Natural killer cell (primary cell): ENCODE data around the gene FSCB. TPM values are rescaled to one million over a fixed set of nuclear protein-coding genes. Genes with fewer than 3 reads are reported as not detected.

Experiments
- ATAC-seq, 3 donors: fragments of 150-1000 bp in 2 of 3; fragments of 200-7000 bp in 1 of 3; cut with Tn5 transposase; 1 replicate in 1 of 3; 2 replicates in 2 of 3; pipeline ENCODE4 v1.10.0; 2021; ENCODE audit warnings: mild to moderate bottlenecking in 2 of 3, moderate library complexity in 2 of 3
- DNase-seq, 2 donors: peaks; one replicate each; pipeline versions ENCODE4 v3.0.0 to v3.0.0-alpha.2; 2013 to 2021; ENCODE audit warnings: mixed read lengths in 1 of 2
- H3K27ac ChIP-seq: one replicate; pipeline ENCODE4 v1.5.1; 2013; ENCODE audit warnings: mild to moderate bottlenecking, low read length
- H3K27me3 ChIP-seq: one replicate; pipeline ENCODE4 v1.6.1; 2013; ENCODE audit warnings: low read length; ENCODE audit not compliant: control insufficient read depth, insufficient read depth
- H3K36me3 ChIP-seq: one replicate; pipeline ENCODE4 v1.6.1; 2013; ENCODE audit warnings: low read length; ENCODE audit not compliant: control insufficient read depth, insufficient read depth
- H3K4me1 ChIP-seq: one replicate; pipeline ENCODE4 v1.6.1; 2013; ENCODE audit warnings: low read length; ENCODE audit not compliant: control insufficient read depth, insufficient read depth
- H3K4me3 ChIP-seq: one replicate; pipeline ENCODE4 v1.5.1; 2013; ENCODE audit warnings: low read length
- H3K9me3 ChIP-seq: one replicate; pipeline ENCODE4 v1.6.1; 2013; ENCODE audit warnings: low read length; ENCODE audit not compliant: control insufficient read depth, insufficient read depth
- H3K27ac Mint-ChIP-seq, 2 donors: one replicate each; pipeline ENCODE4 v1.8.0; 2022; ENCODE audit warnings: mild to moderate bottlenecking in 2 of 2, mixed read lengths in 2 of 2, moderate library complexity in 1 of 2
- H3K27me3 Mint-ChIP-seq, 2 donors: one replicate each; pipeline ENCODE4 v1.8.0; 2022; ENCODE audit warnings: low read depth in 2 of 2, mixed read lengths in 2 of 2
- H3K36me3 Mint-ChIP-seq: one replicate; pipeline ENCODE4 v1.8.0; 2022; ENCODE audit warnings: mixed read lengths
- H3K4me1 Mint-ChIP-seq, 2 donors: one replicate each; pipeline ENCODE4 v1.8.0; 2022; ENCODE audit warnings: mixed read lengths in 2 of 2
- H3K4me3 Mint-ChIP-seq: one replicate; pipeline ENCODE4 v1.8.0; 2022; ENCODE audit warnings: mild to moderate bottlenecking, moderate library complexity, mixed read lengths
- H3K9me3 Mint-ChIP-seq, 2 donors: one replicate each; pipeline ENCODE4 v1.8.0; 2022; ENCODE audit warnings: mixed read lengths in 2 of 2
- CTCF ChIP-seq: fragments of 200-600 bp; IDR thresholded peaks from one replicate; pipeline ENCODE4 v1.8.0; 2022; ENCODE audit warnings: antibody characterized with exemption
- WGBS: methylation state at CpG from one replicate; pipeline ENCODE4 v1.1.7; 2013; ENCODE audit warnings: missing lambda C conversion rate; ENCODE audit not compliant: insufficient coverage; 5-methylcytosine and 5-hydroxymethylcytosine counted together
- intact Hi-C: fragments of 100-400 bp; cut with micrococcal nuclease; formaldehyde crosslinking; loops from one replicate; pipeline ENCODE4 v1.14.2; 2022
- total RNA-seq, 4 donors: library from RNA; stranded (reverse); fragments of 120-200 nt in 1 of 4; gene quantifications; one replicate each; pipeline versions ENCODE4 v1.2.3 to v1.2.4, GENCODE V29; 2013 to 2022

Gene FSCB
- total RNA-seq, 3 donors from 2014 or later (not counting 1 experiment from before 2014, with no cell fraction given), result not detected

- Histone ChIP-seq H3K27ac (no peak overlapping the region), H3K36me3 (no peaks in the 10 kb centered on the region), H3K27me3 (no peaks in the 10 kb centered on the region), H3K4me1 (no peaks in the 10 kb centered on the region), H3K9me3 (no peaks in the 10 kb centered on the region), H3K4me3 (no peak overlapping the region)
- H3K9me3 Mint-ChIP-seq, result peaks cover 10 to 17% of the 10 kb centered on the region in 2 donors
- no peak for TF ChIP-seq CTCF
- H3K27me3 Mint-ChIP-seq, result no peaks in the 10 kb centered on the region
- WGBS, result 49% methylated on average over 2 of the region's 2 CpGs
- intact Hi-C loops, result no loop called here
- H3K27ac Mint-ChIP-seq, result no peak overlapping the region
- H3K4me3 Mint-ChIP-seq, result no peak overlapping the region
- ATAC-seq (no peak), DNase-seq (no peak)
- peaks cover 4% of the 10 kb centered on the region for H3K36me3 Mint-ChIP-seq
- no peaks in the 10 kb centered on the region for H3K4me1 Mint-ChIP-seq
These were observed 45.3 kb downstream of the FSCB start for GRCh38 chr14:44461811-44462210.
